SK-N-SH treated with all-trans-retinoic acid at 6 μM for 48 hours (cell line): Measurements from ENCODE around the gene IKZF1.

Source experiments
- ARNTL ChIP-seq: fragments of 450-650 bp; formaldehyde crosslinking; IDR thresholded peaks from 2 replicates; pipeline ENCODE4 v1.5.0; 2020; ENCODE audit warnings: low read depth, mild to moderate bottlenecking, moderate library complexity, borderline replicate concordance
- BACH2 ChIP-seq: fragments of 250-450 bp; sonication (Bioruptor Pico); IDR thresholded peaks from 2 replicates; pipeline ENCODE4 v1.9.0; 2021; ENCODE audit warnings: mild to moderate bottlenecking, borderline replicate concordance
- CSDC2 ChIP-seq: fragments of 250-450 bp; sonication (Bioruptor Pico); IDR thresholded peaks from 2 replicates; pipeline ENCODE4 v1.5.0; 2020; ENCODE audit warnings: mild to moderate bottlenecking, moderate library complexity
- ESRRG ChIP-seq: fragments of 250-450 bp; sonication (Bioruptor Pico); IDR thresholded peaks from 2 replicates; pipeline ENCODE4 v1.6.1; 2021; ENCODE audit warnings: mild to moderate bottlenecking
- OSR1 ChIP-seq: fragments of 250-450 bp; sonication (Bioruptor Pico); IDR thresholded peaks from 2 replicates; pipeline ENCODE4 v1.8.0; 2022; ENCODE audit warnings: moderate library complexity, mild to moderate bottlenecking, inconsistent platforms
- RARB ChIP-seq: fragments of 250-450 bp; sonication (Bioruptor Pico); IDR thresholded peaks from 2 replicates; pipeline ENCODE4 v1.8.0; 2021; ENCODE audit warnings: mild to moderate bottlenecking, moderate library complexity
- ZFP30 ChIP-seq: fragments of 450-650 bp; formaldehyde crosslinking; IDR thresholded peaks from 2 replicates; pipeline ENCODE4 v1.5.0; 2022; ENCODE audit warnings: mild to moderate bottlenecking, moderate library complexity
- ZNF8 ChIP-seq: fragments of 450-650 bp; formaldehyde crosslinking; IDR thresholded peaks from 2 replicates; pipeline ENCODE4 v1.5.0; 2020; ENCODE audit warnings: mild to moderate bottlenecking, moderate library complexity
- TF ChIP-seq, protein P1 (sequence below): fragments of 250-450 bp; sonication (Bioruptor Pico); IDR thresholded peaks from 2 replicates; pipeline ENCODE4 v1.8.0; 2020; ENCODE audit warnings: mild to moderate bottlenecking, moderate library complexity, borderline replicate concordance
- TF ChIP-seq, protein P2 (sequence below): fragments of 250-450 bp; sonication (Bioruptor Pico); IDR thresholded peaks from 2 replicates; pipeline ENCODE4 v1.8.0; 2021; ENCODE audit warnings: low read depth, mild to moderate bottlenecking, moderate library complexity, borderline replicate concordance
- TF ChIP-seq, protein P3 (sequence below): fragments of 250-450 bp; sonication (Bioruptor Pico); IDR thresholded peaks from 2 replicates; pipeline ENCODE4 v1.5.1; 2020; ENCODE audit warnings: low read depth, mild to moderate bottlenecking, moderate library complexity
- TF ChIP-seq, protein P4 (sequence below): fragments of 250-450 bp; sonication (Bioruptor Pico); IDR thresholded peaks from 2 replicates; pipeline ENCODE4 v1.5.0; 2020; ENCODE audit warnings: mild to moderate bottlenecking, moderate library complexity

DNA sequence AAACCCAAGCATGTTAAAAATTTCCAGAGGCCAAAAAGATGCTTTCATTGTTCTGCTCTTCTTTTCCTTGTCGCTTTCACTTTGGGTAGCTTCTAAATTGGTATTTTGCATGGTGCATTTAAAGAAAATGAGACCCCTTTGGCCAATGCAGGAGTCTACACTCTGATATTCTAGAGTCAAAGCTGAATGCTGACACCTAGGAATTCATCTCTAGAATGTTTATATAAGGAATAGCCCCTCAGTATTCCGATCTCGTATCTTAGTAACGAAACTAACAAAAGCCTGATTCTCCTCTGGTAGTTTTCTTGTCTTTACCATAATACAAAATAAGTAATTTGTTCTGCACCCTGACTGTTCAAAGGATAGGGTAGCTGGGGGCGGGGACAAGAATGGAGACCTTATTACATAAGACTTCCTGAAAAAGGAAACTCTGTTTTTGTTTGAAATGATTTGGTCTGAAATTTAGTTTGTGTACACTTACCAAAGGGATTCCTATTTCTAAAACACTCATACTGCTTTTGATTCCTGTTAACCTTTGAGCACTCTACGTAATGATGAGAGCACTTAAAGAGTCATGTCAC, 17.1 kb downstream of the IKZF1 start:
- TF ChIP-seq BACH2 (CRISPR knock-in tag), result no peak
- TF ChIP-seq RARB (CRISPR knock-in tag), result no peak
- TF ChIP-seq ARNTL (CRISPR knock-in tag), result no peak
- TF ChIP-seq, protein P1, sequence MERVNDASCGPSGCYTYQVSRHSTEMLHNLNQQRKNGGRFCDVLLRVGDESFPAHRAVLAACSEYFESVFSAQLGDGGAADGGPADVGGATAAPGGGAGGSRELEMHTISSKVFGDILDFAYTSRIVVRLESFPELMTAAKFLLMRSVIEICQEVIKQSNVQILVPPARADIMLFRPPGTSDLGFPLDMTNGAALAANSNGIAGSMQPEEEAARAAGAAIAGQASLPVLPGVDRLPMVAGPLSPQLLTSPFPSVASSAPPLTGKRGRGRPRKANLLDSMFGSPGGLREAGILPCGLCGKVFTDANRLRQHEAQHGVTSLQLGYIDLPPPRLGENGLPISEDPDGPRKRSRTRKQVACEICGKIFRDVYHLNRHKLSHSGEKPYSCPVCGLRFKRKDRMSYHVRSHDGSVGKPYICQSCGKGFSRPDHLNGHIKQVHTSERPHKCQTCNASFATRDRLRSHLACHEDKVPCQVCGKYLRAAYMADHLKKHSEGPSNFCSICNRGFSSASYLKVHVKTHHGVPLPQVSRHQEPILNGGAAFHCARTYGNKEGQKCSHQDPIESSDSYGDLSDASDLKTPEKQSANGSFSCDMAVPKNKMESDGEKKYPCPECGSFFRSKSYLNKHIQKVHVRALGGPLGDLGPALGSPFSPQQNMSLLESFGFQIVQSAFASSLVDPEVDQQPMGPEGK (CRISPR knock-in tag), result no peak
- TF ChIP-seq ESRRG (CRISPR knock-in tag), result no peak
- TF ChIP-seq ZNF8 (CRISPR knock-in tag), result no peak
- TF ChIP-seq, protein P2, sequence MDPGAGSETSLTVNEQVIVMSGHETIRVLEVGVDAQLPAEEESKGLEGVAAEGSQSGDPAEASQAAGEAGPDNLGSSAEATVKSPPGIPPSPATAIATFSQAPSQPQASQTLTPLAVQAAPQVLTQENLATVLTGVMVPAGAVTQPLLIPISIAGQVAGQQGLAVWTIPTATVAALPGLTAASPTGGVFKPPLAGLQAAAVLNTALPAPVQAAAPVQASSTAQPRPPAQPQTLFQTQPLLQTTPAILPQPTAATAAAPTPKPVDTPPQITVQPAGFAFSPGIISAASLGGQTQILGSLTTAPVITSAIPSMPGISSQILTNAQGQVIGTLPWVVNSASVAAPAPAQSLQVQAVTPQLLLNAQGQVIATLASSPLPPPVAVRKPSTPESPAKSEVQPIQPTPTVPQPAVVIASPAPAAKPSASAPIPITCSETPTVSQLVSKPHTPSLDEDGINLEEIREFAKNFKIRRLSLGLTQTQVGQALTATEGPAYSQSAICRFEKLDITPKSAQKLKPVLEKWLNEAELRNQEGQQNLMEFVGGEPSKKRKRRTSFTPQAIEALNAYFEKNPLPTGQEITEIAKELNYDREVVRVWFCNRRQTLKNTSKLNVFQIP, result no peak
- TF ChIP-seq, protein P3, sequence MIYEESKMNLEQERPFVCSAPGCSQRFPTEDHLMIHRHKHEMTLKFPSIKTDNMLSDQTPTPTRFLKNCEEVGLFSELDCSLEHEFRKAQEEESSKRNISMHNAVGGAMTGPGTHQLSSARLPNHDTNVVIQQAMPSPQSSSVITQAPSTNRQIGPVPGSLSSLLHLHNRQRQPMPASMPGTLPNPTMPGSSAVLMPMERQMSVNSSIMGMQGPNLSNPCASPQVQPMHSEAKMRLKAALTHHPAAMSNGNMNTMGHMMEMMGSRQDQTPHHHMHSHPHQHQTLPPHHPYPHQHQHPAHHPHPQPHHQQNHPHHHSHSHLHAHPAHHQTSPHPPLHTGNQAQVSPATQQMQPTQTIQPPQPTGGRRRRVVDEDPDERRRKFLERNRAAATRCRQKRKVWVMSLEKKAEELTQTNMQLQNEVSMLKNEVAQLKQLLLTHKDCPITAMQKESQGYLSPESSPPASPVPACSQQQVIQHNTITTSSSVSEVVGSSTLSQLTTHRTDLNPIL (CRISPR knock-in tag), result no peak
- TF ChIP-seq CSDC2 (CRISPR knock-in tag), result no peak
- no peak for TF ChIP-seq ZFP30 (CRISPR knock-in tag)
- no peak for TF ChIP-seq OSR1 (CRISPR knock-in tag)
- TF ChIP-seq, protein P4, sequence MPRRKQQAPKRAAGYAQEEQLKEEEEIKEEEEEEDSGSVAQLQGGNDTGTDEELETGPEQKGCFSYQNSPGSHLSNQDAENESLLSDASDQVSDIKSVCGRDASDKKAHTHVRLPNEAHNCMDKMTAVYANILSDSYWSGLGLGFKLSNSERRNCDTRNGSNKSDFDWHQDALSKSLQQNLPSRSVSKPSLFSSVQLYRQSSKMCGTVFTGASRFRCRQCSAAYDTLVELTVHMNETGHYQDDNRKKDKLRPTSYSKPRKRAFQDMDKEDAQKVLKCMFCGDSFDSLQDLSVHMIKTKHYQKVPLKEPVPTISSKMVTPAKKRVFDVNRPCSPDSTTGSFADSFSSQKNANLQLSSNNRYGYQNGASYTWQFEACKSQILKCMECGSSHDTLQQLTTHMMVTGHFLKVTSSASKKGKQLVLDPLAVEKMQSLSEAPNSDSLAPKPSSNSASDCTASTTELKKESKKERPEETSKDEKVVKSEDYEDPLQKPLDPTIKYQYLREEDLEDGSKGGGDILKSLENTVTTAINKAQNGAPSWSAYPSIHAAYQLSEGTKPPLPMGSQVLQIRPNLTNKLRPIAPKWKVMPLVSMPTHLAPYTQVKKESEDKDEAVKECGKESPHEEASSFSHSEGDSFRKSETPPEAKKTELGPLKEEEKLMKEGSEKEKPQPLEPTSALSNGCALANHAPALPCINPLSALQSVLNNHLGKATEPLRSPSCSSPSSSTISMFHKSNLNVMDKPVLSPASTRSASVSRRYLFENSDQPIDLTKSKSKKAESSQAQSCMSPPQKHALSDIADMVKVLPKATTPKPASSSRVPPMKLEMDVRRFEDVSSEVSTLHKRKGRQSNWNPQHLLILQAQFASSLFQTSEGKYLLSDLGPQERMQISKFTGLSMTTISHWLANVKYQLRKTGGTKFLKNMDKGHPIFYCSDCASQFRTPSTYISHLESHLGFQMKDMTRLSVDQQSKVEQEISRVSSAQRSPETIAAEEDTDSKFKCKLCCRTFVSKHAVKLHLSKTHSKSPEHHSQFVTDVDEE (CRISPR knock-in tag), result no peak
